K562 (cell line): ENCODE measurements around the gene MTMR3. TPM values are rescaled to one million over a fixed set of nuclear protein-coding genes. Genes with fewer than 3 reads are reported as not detected.

ENCODE experiments used
- ARID1B ChIP-seq: fragments of 450-650 bp; IDR thresholded peaks from 2 replicates; pipeline ENCODE4 v1.6.1; 2016; ENCODE audit warnings: antibody characterized with exemption, mild to moderate bottlenecking, inconsistent platforms
- CBX3 ChIP-seq, 2 experiments: IDR thresholded peaks; 1 replicate in 1 of 2; 2 replicates in 1 of 2; pipeline ENCODE4 v1.6.1; 2012; ENCODE audit warnings: inconsistent platforms in 2 of 2, low read length in 2 of 2, borderline replicate concordance in 1 of 2, control low read depth in 1 of 2
- DDX20 ChIP-seq: fragments of 450-650 bp; IDR thresholded peaks from 2 replicates; pipeline ENCODE4 v1.6.1; 2016; ENCODE audit warnings: missing genetic modification characterization, low read depth, mild to moderate bottlenecking, missing compliant biosample characterization, moderate library complexity
- HDAC6 ChIP-seq: IDR thresholded peaks from 2 replicates; pipeline ENCODE4 v1.6.1; 2012; ENCODE audit warnings: low read depth, mild to moderate bottlenecking, control low read depth, inconsistent platforms, low read length, moderate library complexity
- HMGN3 ChIP-seq: IDR thresholded peaks from 2 replicates; pipeline ENCODE4 v1.6.1; 2011; ENCODE audit warnings: borderline replicate concordance, low read depth, mild to moderate bottlenecking, mixed read lengths, low read length; ENCODE audit not compliant: insufficient read length; ENCODE audit errors: extremely low read depth
- IRF2 ChIP-seq: sonication (generic); formaldehyde crosslinking; IDR thresholded peaks from 2 replicates; pipeline ENCODE4 v1.8.1; 2022; ENCODE audit warnings: mild to moderate bottlenecking, missing genetic modification reagents
- JUND ChIP-seq, 2 experiments: IDR thresholded peaks; 2 replicates in 1 of 2; 3 replicates in 1 of 2; pipeline ENCODE4 v1.6.1; 2011; ENCODE audit warnings: borderline replicate concordance in 2 of 2, low read depth in 2 of 2, low read length in 2 of 2, improper control_type of control experiment in 1 of 2, missing biosample characterization in 1 of 2, missing genetic modification characterization in 1 of 2, missing genetic modification reagents in 1 of 2
- MAZ ChIP-seq, 2 experiments: fragments of 450-650 bp in 1 of 2; sonication (generic) in 1 of 2; formaldehyde crosslinking; IDR thresholded peaks in 1 of 2; conservative IDR thresholded peaks in 1 of 2; 2 replicates each; pipeline versions ENCODE4 v1.4.0 to v1.5.0; 2020; ENCODE audit warnings: mild to moderate bottlenecking in 1 of 2, missing genetic modification reagents in 1 of 2
- NFE2 ChIP-seq: IDR thresholded peaks from 2 replicates; pipeline ENCODE4 v1.6.1; 2014; ENCODE audit warnings: antibody characterized with exemption, low read depth
- NFIC ChIP-seq: fragments of 450-650 bp; IDR thresholded peaks from 2 replicates; pipeline ENCODE4 v1.6.1; 2017; ENCODE audit warnings: mild to moderate bottlenecking, inconsistent platforms
- NONO ChIP-seq, 2 experiments: fragments of 200-400 bp in 1 of 2; fragments of 450-650 bp in 1 of 2; formaldehyde crosslinking in 1 of 2; IDR thresholded peaks; 2 replicates each; pipeline ENCODE4 v1.6.1; 2017; ENCODE audit warnings: low read depth in 2 of 2, mild to moderate bottlenecking in 2 of 2, moderate library complexity in 2 of 2, low read length in 1 of 2
- NR2C2 ChIP-seq, 2 experiments: fragments of 200-800 bp in 1 of 2; sonication (Bioruptor generic) in 1 of 2; sonication (generic) in 1 of 2; formaldehyde crosslinking in 1 of 2; IDR thresholded peaks; 2 replicates each; pipeline versions ENCODE4 v1.6.1 to v1.8.0; 2016 to 2022; ENCODE audit warnings: mild to moderate bottlenecking in 1 of 2, missing compliant biosample characterization in 1 of 2, missing genetic modification characterization in 1 of 2, missing genetic modification reagents in 1 of 2
- NR3C1 ChIP-seq: sonication (generic); formaldehyde crosslinking; IDR thresholded peaks from 2 replicates; pipeline ENCODE4 v1.8.1; 2022; ENCODE audit warnings: missing genetic modification reagents
- PCBP2 ChIP-seq: fragments of 200-400 bp; formaldehyde crosslinking; IDR thresholded peaks from 2 replicates; pipeline ENCODE4 v1.6.1; 2018; ENCODE audit warnings: low read length, low read depth, mild to moderate bottlenecking, moderate library complexity; ENCODE audit not compliant: poor library complexity, severe bottlenecking
- PHF20 ChIP-seq: fragments of 450-650 bp; IDR thresholded peaks from 2 replicates; pipeline ENCODE4 v1.6.1; 2018; ENCODE audit not compliant: partially characterized antibody
- PHF8 ChIP-seq: fragments of 200-600 bp; sonication (generic); IDR thresholded peaks from 2 replicates; pipeline ENCODE4 v1.6.1; 2012; ENCODE audit warnings: mixed run types, mild to moderate bottlenecking, inconsistent platforms, low read length, moderate library complexity, borderline replicate concordance
- SMARCA5 ChIP-seq: fragments of 450-650 bp; IDR thresholded peaks from 2 replicates; pipeline ENCODE4 v1.6.1; 2016
- SP1 ChIP-seq: sonication (generic); formaldehyde crosslinking; IDR thresholded peaks from 2 replicates; pipeline ENCODE4 v1.8.1; 2022; ENCODE audit warnings: mild to moderate bottlenecking, missing genetic modification reagents
- TBL1XR1 ChIP-seq, 2 experiments: IDR thresholded peaks; 2 replicates each; pipeline ENCODE4 v1.6.1; 2012; ENCODE audit warnings: improper control_type of control experiment in 2 of 2, low read length in 2 of 2, mild to moderate bottlenecking in 1 of 2
- U2AF1 ChIP-seq: fragments of 200-400 bp; formaldehyde crosslinking; optimal IDR thresholded peaks from 2 replicates; pipeline ENCODE3; 2017; ENCODE audit warnings: mild to moderate bottlenecking, low read depth, low read length, moderate library complexity
- ZFP30 ChIP-seq: fragments of 250-450 bp; sonication (Bioruptor Pico); IDR thresholded peaks from 2 replicates; pipeline ENCODE4 v1.8.0; 2022; ENCODE audit warnings: moderate library complexity, mild to moderate bottlenecking, inconsistent platforms, borderline replicate concordance
- ZNF507 ChIP-seq: conservative IDR thresholded peaks from 2 replicates; pipeline ENCODE4 v1.6.1; 2017; ENCODE audit warnings: missing genetic modification characterization, missing compliant biosample characterization
- polyA plus RNA-seq, 8 experiments: library from polyadenylated mRNA; depleted of rRNA in 4 of 8; stranded (reverse) in 5 of 8; unstranded in 3 of 8; fragments of >200 nt; fragmentation: Nextera tagmentation in 2 of 8; fragmentation: Illumina TruSeq in 1 of 8; extraction: Ambion mirVana in 2 of 8; extraction: Trizol in 1 of 8; gene quantifications; 2 replicates each; pipeline versions ENCODE4 v1.2.1 to v1.2.3, GENCODE V29; 2011 to 2014; ENCODE audit warnings: inconsistent platforms in 1 of 8, missing spikeins in 1 of 8
- total RNA-seq, 7 experiments: library from RNA; depleted of rRNA in 6 of 7; stranded (reverse); fragments of >200 nt in 6 of 7; fragmentation: Illumina TruSeq in 2 of 7; extraction: Trizol in 2 of 7; gene quantifications; 2 replicates each; pipeline versions ENCODE4 v1.2.1 to v1.2.3, GENCODE V29; 2011 to 2021; ENCODE audit warnings: low replicate concordance in 1 of 7
- TF ChIP-seq, protein P1 (sequence below): fragments of 250-450 bp; sonication (Bioruptor Pico); IDR thresholded peaks from 2 replicates; pipeline ENCODE4 v1.4.0; 2020; ENCODE audit warnings: borderline replicate concordance
- TF ChIP-seq, protein P2 (sequence below): sonication (generic); formaldehyde crosslinking; IDR thresholded peaks from 2 replicates; pipeline ENCODE4 v1.8.1; 2023; ENCODE audit warnings: mild to moderate bottlenecking, missing genetic modification reagents, moderate library complexity

The MTMR3 gene
- total and polyA plus RNA-seq, 9 of the 15 experiments (the other 6 are each of a cell fraction or from before 2014, with no cell fraction given), result 1.6 to 13.7 (median 7.9) TPM

DNA sequence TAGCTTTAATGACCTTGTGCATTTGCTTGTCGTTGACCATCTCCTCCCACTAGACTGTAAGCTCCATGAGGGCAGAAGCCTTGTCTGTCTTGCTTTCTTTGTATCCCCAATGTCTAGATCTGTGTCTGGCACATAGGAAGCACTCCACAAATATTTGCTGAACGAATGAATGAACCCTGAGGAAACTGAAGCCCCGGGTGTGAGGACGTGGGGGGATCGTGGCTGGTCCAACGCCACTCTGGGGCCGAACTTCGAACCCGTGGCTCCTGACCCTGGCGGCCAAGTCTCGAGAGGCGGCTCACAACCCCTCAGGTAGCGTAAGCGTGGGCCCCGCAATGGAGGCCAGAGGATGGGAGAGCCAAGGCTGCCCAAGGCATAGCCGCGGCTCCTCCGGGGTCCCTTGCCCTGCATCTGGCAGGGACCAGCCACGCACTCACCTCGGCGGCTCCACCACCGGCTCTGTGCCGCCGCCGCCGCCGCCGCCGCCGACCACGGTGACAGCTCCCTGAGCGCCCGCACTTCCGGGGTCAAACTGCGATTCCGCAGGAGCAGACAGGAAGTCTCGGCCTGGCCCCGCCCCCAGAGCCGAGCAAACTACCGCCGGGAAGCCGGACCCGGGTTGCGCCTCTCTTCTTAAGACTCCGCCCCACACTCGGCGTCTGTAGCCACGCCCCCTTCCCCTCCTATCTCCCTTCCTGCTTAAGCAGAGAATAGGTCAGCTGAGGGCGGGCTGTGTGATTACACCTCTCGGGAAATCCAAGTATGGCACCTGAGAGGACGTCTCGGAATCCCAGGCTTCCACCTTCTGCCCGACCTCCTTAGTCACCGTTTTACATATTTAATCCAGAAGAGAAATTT is 45.0 kb upstream of the MTMR3 start, which contains the start of gene ASCC2 (continued):
- 0 out of 2 replicates have a peak, but pooled peaks have one; percentile 6 for TF ChIP-seq JUND (IDR thresholded peaks at IDR 0.05; ENCODE audit: borderline replicate concordance, low read depth, low read length)
- no peak for TF ChIP-seq JUND (tag; IDR thresholded peaks at IDR 0.05; ENCODE audit: borderline replicate concordance, low read depth, low read length)
- no peak for TF ChIP-seq TBL1XR1 (IDR thresholded peaks at IDR 0.05; ENCODE audit: low read length in 2 of 2)
- TF ChIP-seq, protein P1, sequence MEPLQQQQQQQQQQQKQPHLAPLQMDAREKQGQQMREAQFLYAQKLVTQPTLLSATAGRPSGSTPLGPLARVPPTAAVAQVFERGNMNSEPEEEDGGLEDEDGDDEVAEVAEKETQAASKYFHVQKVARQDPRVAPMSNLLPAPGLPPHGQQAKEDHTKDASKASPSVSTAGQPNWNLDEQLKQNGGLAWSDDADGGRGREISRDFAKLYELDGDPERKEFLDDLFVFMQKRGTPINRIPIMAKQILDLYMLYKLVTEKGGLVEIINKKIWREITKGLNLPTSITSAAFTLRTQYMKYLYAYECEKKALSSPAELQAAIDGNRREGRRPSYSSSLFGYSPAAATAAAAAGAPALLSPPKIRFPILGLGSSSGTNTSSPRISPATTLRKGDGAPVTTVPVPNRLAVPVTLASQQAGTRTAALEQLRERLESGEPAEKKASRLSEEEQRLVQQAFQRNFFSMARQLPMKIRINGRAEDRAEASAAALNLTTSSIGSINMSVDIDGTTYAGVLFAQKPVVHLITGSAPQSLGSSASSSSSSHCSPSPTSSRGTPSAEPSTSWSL, result no peak
- 0 out of 2 replicates have a peak, but pooled peaks have one; percentile 16 for TF ChIP-seq ARID1B
- peak; percentile 89 for TF ChIP-seq NR2C2 (CRISPR knock-in tag; IDR thresholded peaks at IDR 0.05)
- TF ChIP-seq NR2C2 (tag; IDR thresholded peaks at IDR 0.05), result peak; percentile 98
- no peak for TF ChIP-seq HDAC6
- no peak for TF ChIP-seq U2AF1
- no peak for TF ChIP-seq ZNF507
- 0 out of 4 replicates have a peak, but pooled peaks of 1 of the 2 experiments have one; percentile 33 for TF ChIP-seq NONO (IDR thresholded peaks at IDR 0.05; ENCODE audit: low read depth in 2 of 2, low read length in 1 of 2)
- TF ChIP-seq NFE2, result no peak
- TF ChIP-seq NR3C1, result no peak
- TF ChIP-seq SP1 (CRISPR knock-in tag), result peak; percentile 78
- TF ChIP-seq ZFP30 (CRISPR knock-in tag), result no peak
- TF ChIP-seq NFIC, result peak; percentile 15; the same call in 1 of the 2 replicates
- TF ChIP-seq DDX20, result no peak
- TF ChIP-seq PHF8, result peak; percentile 92; the same call in 1 of the 2 replicates
- TF ChIP-seq, protein P2, sequence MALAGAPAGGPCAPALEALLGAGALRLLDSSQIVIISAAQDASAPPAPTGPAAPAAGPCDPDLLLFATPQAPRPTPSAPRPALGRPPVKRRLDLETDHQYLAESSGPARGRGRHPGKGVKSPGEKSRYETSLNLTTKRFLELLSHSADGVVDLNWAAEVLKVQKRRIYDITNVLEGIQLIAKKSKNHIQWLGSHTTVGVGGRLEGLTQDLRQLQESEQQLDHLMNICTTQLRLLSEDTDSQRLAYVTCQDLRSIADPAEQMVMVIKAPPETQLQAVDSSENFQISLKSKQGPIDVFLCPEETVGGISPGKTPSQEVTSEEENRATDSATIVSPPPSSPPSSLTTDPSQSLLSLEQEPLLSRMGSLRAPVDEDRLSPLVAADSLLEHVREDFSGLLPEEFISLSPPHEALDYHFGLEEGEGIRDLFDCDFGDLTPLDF, result no peak
- TF ChIP-seq IRF2 (CRISPR knock-in tag), result no peak
- no peak for TF ChIP-seq SMARCA5
- TF ChIP-seq CBX3 (IDR thresholded peaks at IDR 0.05; ENCODE audit: borderline replicate concordance in 1 of 2, low read length in 2 of 2), result peak in 1 of 2 experiments; percentile 40; a peak in 2 of 3 replicates
- TF ChIP-seq PHF20, result peak; percentile 89
- no peak for TF ChIP-seq HMGN3
- TF ChIP-seq PCBP2, result no peak
- peak in 1 of 2 experiments; percentile 46; a peak in 2 of 4 replicates for TF ChIP-seq MAZ (CRISPR knock-in tag; conservative IDR thresholded peaks at IDR 0.05 in 1 of 2, IDR thresholded peaks at IDR 0.05 in 1 of 2)
